Lung microvascular endothelial cell (primary cell): Measurements from ENCODE around the gene SRP68. TPM values are rescaled to one million over a fixed set of nuclear protein-coding genes. Genes with fewer than 3 reads are reported as not detected.
A peak's percentile ranks its signal among the peaks of the same experiment; 100 is the strongest.
"Not testable (repeated sequence)": the region's sequence is repeated elsewhere in the genome, so short reads cannot be mapped to it uniquely, and the experiment has no call there.

Experiments
- DNase-seq, 2 donors: peaks; one replicate each; pipeline versions ENCODE4 v3.0.0 to v3.0.0-alpha.2; 2010; ENCODE audit warnings: low read depth in 2 of 2
- total RNA-seq: library from RNA; depleted of rRNA; stranded (reverse); fragments of >200 nt; gene quantifications from 2 replicates; pipeline ENCODE4 v1.2.1, GENCODE V29; 2014

The SRP68 gene
- total RNA-seq, 1 donor from 2014 or later, result 20.0 TPM

GRCh38 chr17:76076765-76077583 is 4.7 kb upstream of the SRP68 start:
- no peak for DNase-seq

DNA sequence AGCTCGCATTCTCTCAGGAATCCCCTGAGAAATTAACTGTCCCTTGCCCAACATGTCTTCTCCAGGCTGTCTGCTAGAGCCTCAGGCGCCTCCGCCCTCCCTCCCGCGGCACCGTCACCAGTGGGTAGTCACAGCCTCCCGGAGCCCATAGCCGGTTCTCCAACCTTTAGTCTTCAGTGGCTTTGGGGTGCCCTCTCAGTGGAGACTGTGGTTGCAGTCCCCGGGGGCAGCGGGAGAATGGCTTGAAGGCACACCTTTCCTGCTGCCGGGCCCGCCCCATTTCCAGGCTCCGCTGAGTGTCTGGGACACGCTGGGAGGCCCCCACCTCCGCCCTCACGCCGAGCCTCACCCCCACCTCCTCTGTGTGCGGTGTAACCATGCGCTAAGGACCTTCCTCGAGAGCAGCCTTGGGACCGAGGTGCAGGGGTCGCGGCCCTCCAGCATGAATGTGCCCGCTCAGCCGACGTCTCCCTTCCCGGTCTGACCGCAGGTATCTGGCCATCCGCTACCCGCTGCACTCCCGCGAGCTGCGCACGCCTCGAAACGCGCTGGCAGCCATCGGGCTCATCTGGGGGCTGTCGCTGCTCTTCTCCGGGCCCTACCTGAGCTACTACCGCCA is 3.9 kb upstream of the SRP68 start:
- DNase-seq, result no peak

GRCh38 chr17:76075364-76076145 is 3.2 kb upstream of the SRP68 start:
- peak; percentile 49 to 53 for DNase-seq

DNA sequence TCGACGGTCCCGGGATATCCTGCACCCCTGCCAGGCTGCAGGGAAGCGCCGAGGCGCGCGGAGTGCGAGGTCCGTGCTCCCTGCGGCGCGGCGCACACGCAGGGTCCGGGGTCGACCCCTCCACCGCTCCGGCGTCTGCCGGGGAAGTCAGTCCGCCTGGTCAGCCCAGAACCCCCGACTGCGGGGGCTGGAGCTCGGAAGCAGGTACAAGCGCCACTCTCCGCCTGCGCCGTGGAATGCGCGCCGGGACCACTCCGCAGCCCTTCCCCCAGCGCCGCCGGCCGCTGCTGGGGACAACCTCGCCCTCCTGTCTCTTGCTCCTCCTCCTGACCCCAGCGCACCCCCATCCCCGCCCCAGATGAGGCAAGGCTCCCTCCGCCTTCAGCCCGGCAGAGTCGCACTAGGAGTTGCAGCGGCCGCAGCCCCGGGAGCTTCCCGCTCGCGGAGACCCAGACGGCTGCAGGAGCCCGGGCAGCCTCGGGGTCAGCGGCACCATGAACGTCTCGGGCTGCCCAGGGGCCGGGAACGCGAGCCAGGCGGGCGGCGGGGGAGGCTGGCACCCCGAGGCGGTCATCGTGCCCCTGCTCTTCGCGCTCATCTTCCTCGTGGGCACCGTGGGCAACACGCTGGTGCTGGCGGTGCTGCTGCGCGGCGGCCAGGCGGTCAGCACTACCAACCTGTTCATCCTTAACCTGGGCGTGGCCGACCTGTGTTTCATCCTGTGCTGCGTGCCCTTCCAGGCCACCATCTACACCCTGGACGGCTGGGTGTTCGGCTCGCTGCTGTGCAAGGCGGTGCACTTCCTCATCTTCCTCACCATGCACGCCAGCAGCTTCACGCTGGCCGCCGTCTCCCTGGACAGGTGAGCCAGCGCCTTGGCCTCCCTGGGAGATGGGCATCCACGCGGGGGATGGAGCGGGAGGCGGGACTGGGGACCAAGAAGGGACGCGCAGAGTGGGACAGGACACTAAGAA is 2.4 kb upstream of the SRP68 start, which contains the start of gene GALR2:
GALR2 (plus strand) TSS at position 392 of the 974 bp plus-strand sequence; CDS start at position 495, 103 bp downstream.
- DNase-seq, result no peak

DNA sequence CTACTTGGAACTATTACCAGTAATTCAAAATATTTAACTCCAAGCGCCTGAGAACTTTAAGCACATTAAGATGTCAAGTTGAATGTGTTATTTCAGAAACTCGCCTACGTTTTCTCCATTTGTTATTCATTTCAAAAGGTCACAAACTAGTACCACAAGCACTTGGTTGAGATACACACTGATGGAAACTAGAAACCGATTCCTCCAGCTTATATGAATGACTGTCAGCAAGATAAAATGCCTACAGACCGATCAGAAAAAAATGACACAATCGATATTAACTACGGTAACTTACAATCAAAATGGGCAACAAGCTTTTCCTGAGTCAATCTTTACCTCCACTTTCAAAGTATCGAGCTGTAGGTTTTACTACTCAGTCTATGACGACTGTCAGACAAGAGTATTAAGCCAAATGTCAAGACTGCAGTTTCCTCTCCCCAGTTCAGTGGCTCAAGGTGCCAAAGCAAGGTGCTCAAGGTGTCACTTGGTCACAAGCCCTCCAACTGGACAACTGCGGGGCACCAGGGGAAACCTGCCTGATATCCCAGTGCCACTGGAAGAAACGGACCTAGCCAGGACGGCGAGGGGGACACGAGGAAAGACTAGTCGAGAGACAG is 678 bp downstream of the SRP68 start:
- DNase-seq, result no peak

DNA sequence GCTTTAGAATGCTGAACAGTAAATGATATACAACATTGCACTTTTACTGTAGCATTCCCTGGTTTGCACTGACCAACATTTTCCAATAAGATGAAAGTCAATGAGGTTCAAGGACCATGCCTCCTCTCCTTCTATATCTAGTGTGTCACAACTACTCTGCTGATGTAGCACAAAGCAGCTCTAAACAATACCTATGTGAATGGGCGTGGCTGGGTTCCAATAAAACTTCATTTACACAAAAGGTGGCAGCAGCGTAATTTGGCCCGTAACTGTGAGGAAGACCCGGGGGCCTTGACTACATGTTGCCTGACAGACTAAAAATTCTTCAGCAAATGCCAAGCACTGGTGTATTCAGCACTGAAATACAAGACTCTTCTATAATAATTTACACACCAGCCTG is 6.5 kb downstream of the SRP68 start:
- no peak for DNase-seq

DNA sequence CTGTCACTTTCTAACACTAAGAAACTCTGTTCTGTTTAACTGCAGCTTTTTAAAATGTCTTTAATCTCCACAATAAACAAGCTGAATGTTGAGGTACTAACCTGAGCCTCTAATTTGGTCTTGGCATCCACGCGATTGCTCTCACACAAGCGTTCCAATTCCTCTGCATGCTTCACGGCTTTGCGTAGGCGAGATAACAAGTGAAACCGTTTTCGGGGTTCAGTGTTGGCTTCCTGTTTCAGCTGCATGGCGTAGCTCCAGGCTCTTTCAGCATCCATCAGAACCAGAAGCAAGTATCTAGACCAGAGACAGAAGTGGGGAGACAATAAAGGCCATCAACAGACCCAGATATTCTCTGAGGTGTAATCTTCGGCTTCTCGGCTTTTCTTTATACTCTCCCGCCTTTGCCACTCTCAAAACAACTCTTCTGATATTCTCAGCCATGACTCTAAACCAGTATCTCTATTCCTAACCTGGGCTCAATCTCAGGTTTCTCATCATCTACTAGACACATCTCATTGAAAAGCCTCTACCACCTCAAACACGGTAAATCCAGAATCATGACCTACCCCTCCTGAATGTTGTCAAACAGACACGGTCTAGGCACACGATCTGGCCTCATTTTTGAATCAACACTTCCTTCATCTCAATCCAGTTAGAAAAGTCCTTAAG is 8.3 kb downstream of the SRP68 start:
- no peak for DNase-seq

DNA sequence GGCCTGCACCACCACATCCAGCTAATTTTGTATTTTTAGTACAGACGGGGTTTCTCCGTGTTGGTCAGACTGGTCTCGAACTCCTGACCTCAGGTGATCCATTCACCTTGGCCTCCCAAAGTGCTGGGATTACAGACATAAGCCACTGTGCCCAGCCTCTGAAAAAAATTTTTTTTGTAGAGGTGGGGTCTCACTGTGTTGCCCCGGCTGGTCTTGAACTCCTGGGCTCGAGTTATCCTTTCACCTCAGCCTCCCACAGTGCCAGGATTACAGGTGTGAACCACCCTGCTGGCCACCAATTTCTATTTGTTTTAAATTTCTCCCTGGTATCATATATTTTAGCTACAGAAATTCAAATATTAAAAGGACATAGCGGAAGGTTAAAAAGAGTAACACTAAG is 14.1 kb downstream of the SRP68 start:
- DNase-seq, result not testable (repeated sequence)

DNA sequence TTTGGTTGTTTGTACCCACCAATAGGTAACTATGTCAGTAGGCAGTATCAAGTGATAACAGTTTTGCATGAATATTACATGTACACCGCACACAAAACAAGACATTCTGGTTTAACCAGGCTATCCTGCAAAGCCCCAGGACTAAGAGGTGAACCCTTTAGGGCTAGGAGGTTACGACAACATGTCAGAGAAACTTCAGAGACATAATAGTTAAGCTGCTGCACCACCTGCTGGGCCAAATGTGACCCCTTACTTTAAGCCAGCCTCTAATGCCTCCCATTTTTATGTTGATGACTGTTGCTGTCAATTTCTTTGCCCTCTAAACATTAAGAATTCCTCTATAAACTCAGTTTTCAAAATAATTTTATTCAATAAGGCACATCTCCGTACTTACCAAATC is 15.4 kb downstream of the SRP68 start:
- DNase-seq, result no peak

DNA sequence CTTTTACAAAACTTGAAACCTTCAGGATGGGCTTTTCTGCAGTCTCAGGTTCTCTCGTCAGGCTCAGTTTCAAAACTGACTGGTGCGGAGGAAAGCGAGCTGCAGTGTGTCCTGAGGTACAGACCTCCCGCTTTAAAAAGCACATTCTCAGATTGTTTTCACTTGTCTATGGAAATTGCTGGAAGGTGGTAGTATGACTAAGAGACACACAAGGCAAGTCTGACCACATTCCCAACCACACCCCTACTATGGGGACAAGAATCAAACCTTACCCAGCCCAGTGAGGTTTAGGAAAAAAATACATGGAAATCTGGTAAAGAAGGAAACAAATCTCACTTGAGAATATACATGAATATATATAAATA is 18.2 kb downstream of the SRP68 start:
- DNase-seq, result no peak

DNA sequence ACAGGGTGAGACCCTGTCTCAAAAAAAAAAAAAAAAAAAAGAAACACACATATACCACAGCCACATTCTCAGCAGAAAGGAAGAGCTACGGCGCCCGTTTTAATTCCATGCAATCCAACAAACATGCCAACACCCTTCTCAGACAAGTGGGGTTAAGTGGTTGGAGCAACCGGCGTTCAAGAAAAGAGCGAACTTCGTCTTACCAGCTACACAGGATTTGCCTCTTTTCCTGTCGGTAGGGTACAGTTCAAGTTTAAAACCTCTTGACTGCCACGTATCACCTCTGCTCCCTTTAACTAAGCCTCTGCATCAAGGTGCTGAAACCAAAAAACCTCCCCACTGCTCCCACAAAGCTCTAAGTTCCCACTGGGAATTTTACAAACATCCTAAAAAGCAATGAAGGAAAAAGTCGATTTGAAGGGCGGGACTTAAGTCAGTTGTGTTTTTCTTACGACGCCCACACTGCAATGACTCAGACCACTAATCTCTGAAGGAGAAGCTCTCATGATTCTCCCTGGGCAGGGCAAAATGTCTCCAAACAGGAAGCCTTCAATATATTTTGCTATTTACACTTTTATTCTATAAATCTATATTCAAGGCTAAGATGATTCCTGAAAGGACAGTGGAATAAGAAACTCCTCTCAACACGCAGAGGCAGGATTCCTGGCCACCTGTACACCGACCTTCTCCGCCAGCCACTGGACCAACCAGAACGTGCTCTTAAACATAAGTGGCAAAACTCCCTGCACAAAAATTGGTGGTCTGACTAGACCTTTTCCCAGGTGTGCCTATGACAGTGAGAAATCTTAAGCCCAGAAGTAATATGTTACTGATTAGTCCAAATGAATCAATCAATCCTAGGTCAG is 18.8 kb downstream of the SRP68 start:
- DNase-seq, result peak in 1 of 2 donors; percentile 72

- DNase-seq, result no peak
Observed at GRCh38 chr17:76051561-76051960, 20.8 kb downstream of the SRP68 start.

- no peak for DNase-seq
Observed at GRCh38 chr17:76050538-76051467, 21.5 kb downstream of the SRP68 start.

- no peak for DNase-seq
Observed at GRCh38 chr17:76049836-76050537, 22.3 kb downstream of the SRP68 start.

- DNase-seq, result no peak
Observed at GRCh38 chr17:76049239-76049638, 23.1 kb downstream of the SRP68 start.

DNA sequence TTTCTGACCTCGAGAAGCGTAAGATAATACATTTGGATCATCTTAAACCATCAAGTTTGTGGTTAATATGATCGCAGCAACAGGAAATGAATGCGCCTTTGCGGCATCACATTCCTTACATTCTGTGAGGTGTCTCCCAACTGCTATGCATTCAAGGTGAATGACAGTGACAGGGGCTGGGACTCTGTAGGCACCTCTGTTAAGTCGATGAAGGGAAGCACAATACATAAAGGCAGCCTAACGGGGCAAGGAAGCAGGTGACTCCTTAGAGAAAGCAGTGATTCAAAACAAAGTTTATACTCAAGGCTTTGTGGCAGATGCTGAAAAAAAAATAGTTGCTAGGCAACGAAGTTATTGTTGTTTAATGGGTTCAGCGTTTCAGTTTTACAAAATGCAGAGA is 23.6 kb downstream of the SRP68 start:
- DNase-seq, result peak in 1 of 2 donors; percentile 48

DNA sequence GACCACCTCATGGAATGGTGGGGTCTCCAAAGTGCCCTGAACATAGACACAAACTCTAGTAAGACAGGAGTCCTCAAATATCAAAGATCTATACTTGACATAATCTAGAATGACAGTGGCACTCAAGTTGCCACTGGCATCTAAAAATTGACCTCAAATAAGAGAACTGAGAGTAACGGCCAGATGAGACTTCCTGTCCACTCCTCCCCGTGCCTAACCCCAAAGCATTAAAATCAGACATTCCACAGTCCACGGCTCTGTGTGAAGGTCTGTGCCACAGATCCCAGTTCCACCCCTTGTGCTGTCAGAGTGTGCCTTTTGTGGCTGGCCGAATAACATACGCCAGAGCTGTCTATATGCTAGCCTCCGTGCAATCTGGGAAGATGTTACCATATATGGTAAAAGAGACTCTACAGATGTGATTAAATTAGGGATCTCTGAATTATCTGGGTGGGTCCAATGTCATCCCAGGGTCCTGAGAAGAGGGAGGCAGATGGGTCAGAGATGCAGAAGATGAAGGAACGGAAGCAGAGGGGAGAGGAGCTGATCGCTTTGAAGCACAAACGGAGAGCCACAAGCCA is 24.2 kb downstream of the SRP68 start:
- DNase-seq, result no peak
